ENCODE data around the gene AGBL3.

GRCh38 chr7:135162382-135163001 lies 176.2 kb downstream of the AGBL3 start:
- no peak for TF ChIP-seq CTCF (IDR thresholded peaks at IDR 0.05)
- no peak for TF ChIP-seq POLR2A (IDR thresholded peaks at IDR 0.05)
